Frontal cortex (tissue), 4 donors: ENCODE results near the gene SEC22B. TPM values are rescaled to one million over a fixed set of nuclear protein-coding genes. Genes with fewer than 3 reads are reported as not detected.
"Not testable (repeated sequence)": the region's sequence is repeated elsewhere in the genome, so short reads cannot be mapped to it uniquely, and the experiment has no call there.

Experiments used
- DNase-seq, 2 donors: peaks; one replicate each; pipeline ENCODE4 v3.0.0; 2012; ENCODE audit warnings: low spot score in 2 of 2
- FAIRE-seq: peaks from 2 replicates; lab custom pipeline; 2012; peaks lifted over from hg19 to GRCh38; lab: Jason Lieb, UNC
- total RNA-seq: library from RNA; depleted of rRNA; stranded (reverse); fragments of >200 nt; gene quantifications from one replicate; pipeline ENCODE4 v1.2.3, GENCODE V29; 2014
- donor health status: control.
- donor health status: control.
- donor health status: control.

SEC22B gene
- total RNA-seq, 1 donor from 2014 or later = 26.1 TPM

- DNase-seq, FAIRE-seq: not testable (repeated sequence)
Measured at GRCh38 chr1:120150138-120150822, 26.0 kb downstream of the SEC22B start.

- not testable (repeated sequence) for FAIRE-seq, DNase-seq
Measured at GRCh38 chr1:120149420-120150059, 26.8 kb downstream of the SEC22B start.

DNA sequence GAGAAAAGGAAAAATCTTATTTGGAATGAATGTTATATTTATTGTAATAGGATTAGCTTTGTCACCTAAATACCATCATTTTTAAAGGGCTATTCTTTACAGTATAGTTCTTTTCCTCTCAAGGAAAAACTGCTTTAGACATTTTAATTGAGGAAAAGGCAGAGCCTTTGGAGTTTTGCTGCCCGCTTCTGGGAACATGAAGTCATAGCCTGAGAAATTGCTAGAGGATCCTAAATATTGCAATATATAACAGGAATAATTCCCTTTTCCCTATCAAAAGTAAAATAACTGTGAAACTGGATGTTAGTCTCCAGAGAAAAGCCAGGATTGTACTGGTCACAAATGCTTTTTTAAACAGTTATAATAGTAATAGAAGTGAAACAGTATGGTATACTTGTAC lies 30.5 kb downstream of the SEC22B start:
- FAIRE-seq = peak; percentile 75
- not testable (repeated sequence) for DNase-seq

- FAIRE-seq, DNase-seq: not testable (repeated sequence)
Measured at GRCh38 chr1:120144626-120145025, 31.7 kb downstream of the SEC22B start.

- DNase-seq, FAIRE-seq: not testable (repeated sequence)
Measured at GRCh38 chr1:120144169-120144568, 32.2 kb downstream of the SEC22B start.

GRCh38 chr1:120143334-120143733 lies 33.0 kb downstream of the SEC22B start:
- DNase-seq, FAIRE-seq: not testable (repeated sequence)

GRCh38 chr1:120142512-120143263 lies 33.6 kb downstream of the SEC22B start:
- not testable (repeated sequence) for FAIRE-seq, DNase-seq

- FAIRE-seq, DNase-seq: not testable (repeated sequence)
Measured at GRCh38 chr1:120141865-120142264, 34.5 kb downstream of the SEC22B start.

DNA sequence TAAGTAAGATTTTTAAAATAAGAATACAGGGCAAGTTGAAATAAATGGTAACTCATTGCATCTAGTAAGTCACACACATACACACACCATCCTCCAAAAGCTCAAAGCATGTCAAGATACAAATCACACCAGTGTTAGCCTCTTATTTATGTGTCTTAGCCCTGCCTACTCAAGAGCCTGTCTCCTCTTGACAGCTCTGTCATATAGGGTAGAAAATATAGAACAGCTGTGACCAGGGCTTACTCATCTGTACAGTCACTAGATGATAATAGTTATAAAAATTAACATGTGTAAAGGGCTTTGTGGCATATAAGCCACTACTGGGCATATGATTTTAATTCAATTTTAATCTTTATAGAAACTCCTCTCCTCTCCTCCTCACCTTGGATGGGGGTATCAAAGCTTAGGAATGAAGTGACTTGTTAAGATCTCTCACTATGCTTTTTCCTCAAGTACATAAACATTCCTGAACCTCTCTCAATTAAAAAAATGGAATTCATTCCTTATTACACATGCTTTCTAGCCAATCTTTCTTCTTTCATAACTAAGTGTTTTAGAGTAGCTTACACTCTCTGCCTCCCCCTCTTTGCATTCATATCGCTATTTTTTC lies 35.6 kb downstream of the SEC22B start:
- not testable (repeated sequence) for DNase-seq, FAIRE-seq

GRCh38 chr1:120136086-120136485 lies 40.2 kb downstream of the SEC22B start:
- not testable (repeated sequence) for FAIRE-seq

DNA sequence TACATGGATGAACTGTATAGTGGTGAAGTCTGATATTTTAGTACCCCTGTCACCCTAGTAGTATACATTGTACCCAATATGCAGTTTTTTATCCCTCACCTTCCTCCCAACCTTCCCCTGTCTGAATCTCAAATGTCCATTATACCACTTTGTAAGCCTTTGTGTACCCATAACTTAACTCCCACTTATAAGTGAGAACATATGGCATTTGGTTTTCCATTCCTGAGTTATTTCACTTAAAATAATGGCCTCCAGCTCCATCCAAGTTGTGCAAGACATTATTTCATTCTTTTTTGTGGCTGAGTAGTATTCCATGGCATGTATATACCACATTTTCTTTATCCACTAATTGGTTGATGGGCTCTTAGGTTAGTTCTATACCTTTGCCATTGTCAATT lies 42.4 kb downstream of the SEC22B start:
- not testable (repeated sequence) for FAIRE-seq, DNase-seq

More at GRCh38 chr1:120136086-120136485, 40.2 kb downstream of the SEC22B start:
- not testable (repeated sequence) for DNase-seq

- DNase-seq = peak in 1 of 2 donors; percentile 0
- no peak for FAIRE-seq
Measured at GRCh38 chr1:120133228-120133927, 42.9 kb downstream of the SEC22B start.

DNA sequence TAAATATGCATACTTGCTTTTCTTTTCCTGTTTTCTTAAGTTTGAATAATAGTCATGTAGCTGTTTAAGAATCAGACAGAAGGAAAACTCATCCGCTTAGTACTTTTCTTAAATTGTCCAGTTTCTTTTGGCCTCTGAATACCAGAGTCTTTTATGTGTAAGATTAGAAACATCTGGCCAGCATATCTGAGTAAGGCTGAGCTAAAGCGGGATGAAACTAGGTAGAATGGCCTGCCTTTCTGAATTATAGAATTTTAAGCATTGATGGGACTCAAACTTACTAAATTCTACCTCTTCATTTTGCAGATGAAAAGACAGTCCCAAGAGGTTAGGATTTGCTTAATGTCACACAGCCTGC lies 43.9 kb downstream of the SEC22B start:
- FAIRE-seq, DNase-seq: not testable (repeated sequence)

DNA sequence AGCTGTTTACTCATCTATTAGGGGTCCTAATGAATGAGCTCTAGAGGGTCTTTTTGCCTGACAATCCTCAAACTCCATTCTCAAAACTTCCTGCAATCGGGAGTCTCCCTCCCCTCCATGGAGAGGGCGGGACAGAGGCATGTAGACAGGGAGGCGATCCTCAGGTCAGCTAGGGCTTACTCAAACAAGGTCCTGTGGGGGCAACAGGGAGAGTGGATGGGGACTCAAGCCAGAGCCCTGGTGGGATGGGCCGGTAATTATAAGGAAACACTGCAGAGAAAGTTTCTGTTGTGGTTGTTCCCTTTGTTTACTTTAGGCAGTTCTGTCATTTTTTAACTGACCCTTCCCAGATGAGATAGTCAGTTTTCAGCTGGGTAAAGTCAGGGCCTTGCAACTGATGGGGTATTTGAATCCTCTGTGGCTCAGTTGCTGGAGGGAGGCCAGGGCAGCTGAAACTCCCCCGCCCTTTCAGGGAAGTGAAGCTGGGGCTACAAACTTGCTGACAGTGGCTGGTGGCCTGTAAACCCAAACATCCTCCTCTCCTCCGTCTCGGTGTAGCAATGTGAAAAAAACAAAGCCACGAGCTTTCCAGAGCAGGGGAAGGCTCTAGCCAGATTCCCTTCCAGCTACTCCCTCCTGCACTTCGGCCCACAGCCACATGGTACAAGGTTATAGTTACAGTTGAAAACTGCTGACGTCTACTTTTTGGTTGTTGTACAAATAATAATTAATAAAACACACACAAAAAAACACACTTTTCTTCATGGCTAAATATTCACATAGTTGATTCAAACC lies 44.5 kb downstream of the SEC22B start:
- DNase-seq = not testable (repeated sequence)

DNA sequence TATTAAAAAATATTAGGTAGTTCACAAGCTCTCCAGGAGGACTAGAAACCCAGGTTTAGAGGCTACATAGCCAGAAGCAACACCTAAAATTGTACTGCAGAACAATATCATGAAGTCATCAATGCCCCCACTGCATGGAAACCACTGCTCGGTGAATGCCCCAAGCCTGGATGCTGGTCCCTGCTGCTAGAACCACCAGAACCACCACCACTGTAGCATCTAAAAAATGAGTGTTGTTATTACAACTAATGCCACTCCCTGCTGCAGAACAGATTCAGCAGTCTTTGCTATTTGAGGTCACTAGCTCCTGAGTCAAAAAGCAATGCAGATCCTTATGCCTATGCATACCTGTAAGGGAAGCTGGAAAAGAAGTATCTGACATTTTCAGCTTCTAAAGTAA lies 48.4 kb downstream of the SEC22B start:
- not testable (repeated sequence) for DNase-seq, FAIRE-seq

More for the DNA sequence above, 44.5 kb downstream of the SEC22B start:
- not testable (repeated sequence) for FAIRE-seq

DNA sequence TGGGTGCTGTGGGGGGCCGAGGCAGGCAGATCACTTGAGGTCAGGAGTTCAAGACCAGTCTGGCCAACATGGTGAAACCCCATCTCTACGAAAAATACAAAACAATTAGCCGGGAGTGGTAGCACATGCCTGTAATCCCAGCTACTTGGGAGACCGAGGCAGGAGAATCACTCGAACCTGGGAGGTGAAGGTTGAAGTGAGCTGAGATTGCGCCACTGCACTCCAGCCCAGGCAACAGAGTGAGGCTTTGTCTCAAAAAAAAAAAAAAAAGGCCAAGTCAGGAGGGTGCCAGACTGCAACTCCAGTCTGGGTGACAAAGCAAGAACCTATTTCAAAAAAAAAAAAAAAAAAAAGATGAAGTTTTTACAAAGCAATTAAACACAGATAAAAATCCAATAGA lies 50.1 kb downstream of the SEC22B start:
- not testable (repeated sequence) for DNase-seq

DNA sequence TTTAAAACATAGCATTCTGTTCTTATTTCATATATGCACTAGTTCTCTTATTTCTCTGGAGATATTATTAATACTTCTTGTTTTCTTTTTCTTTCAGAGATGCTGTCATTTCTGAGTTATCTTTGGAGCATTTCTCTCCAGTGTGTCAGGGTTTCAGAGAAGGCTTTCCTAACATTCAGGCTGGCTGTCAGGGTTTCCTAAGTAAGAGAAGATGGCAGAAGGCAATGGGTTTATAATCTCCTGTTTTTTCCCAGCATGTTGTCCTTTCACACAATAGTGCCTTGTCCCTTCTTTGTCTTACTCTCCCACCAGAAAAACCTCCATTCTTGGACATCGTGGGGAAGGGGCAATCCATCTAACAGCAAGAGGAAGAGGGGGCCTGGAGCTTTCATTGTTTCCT lies 51.7 kb downstream of the SEC22B start:
- FAIRE-seq, DNase-seq: not testable (repeated sequence)

More for the DNA sequence above, 50.1 kb downstream of the SEC22B start:
- FAIRE-seq = not testable (repeated sequence)

DNA sequence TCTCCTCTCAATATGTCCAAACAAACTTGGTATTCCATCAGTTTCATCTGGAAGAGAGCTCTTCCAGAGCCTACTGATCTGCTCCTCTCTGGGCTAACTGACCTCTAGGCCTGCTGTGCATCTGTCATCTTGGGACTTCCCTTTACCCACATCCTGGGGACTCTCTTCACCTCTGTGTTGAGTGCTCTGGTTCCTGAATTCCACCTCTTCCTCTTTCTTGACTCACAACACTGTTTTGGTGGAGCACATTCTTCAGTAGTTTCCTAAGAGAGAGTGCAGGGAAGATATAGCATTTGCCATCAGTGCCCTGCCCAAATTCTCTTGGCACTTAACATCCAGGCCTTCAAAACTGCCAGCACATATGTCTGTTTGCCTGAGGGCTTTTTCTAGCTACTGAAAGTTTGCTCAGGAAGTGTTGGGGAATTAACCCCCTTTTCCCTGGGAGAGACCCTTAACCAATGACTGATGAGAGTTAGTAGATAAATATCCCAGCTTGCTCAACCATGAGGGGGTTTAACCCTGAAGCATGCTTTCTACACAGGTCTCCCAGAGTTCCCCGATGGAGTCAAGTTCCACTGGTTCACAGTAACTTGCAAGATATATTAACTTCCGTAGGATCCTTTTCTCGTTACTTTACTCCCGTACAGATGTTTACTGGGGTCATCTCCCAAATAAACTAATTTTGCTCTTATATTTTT lies 52.4 kb downstream of the SEC22B start:
- DNase-seq, FAIRE-seq: not testable (repeated sequence)
